ENCODE results near the gene SUOX.

SUOX gene

DNA sequence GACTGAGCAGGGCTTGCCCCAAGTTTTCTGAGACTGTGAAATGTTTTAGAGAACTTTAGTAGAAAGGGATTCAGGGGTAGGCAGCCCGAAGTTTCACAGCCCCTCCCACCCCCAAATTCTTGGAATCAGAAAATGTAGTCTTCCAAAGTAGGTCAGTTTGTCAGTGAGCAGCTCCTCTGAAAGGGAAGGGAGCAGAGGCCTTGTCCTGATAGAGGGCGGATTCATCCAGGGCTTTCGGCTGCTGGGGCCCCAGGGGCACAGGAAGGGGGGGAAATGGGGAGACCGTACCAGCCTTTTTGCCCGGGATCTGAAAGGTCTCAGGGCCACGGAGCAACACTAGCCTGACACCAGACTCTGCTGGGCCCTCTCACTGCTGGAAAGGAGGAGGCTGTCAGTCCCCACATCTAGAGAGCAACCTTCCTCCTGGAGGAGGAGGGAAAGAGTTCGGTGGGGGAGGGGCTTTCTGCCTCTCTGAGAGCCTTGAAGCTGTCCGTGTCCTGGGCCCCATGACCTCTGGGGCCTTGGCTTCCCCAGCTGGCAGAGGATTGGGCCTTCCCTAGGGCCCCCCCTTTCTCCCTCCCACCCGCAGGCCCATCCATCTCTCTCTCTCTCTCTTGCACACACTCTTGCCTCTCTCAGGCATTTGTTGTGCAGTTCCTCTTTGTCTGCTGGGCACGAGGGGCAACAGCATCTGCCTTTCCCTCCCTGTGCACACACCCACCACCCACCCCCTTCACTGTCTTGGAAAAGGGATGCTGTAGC lies 23.5 kb downstream of the SUOX start, which contains the start of gene IKZF4:
TSS of gene IKZF4 (plus strand) at position 621 of the 762 bp plus-strand sequence. CDS start 451 bp downstream, outside the sequence.
- Histone ChIP-seq H3K9me3 (ENCODE audit: control insufficient read depth, insufficient read depth, low read length) (no peaks in the 10 kb centered on the region), H3K36me3 (ENCODE audit: control insufficient read depth, insufficient read depth, low read length) (no peaks in the 10 kb centered on the region), H3K4me1 (ENCODE audit: control insufficient read depth, insufficient read depth, low read length) (0 out of 2 replicates have a peak, but pooled peaks cover 3% of the 10 kb centered on the region), H3K27ac (ENCODE audit: low read length) (no peak within 1 kb of the TSS), H3K27me3 (ENCODE audit: control insufficient read depth, insufficient read depth, low read length) (no peaks in the 10 kb centered on the region), H3K4me3 (ENCODE audit: low read length) (peak within 1 kb of the TSS; percentile 19; the same call in 1 of the 2 replicates)
- no CpG with 5 or more reads among the region's 10 CpGs for WGBS (ENCODE audit: insufficient coverage, insufficient read length)
- DNase-seq (ENCODE audit: low read depth, low spot score), result no peak

DNA sequence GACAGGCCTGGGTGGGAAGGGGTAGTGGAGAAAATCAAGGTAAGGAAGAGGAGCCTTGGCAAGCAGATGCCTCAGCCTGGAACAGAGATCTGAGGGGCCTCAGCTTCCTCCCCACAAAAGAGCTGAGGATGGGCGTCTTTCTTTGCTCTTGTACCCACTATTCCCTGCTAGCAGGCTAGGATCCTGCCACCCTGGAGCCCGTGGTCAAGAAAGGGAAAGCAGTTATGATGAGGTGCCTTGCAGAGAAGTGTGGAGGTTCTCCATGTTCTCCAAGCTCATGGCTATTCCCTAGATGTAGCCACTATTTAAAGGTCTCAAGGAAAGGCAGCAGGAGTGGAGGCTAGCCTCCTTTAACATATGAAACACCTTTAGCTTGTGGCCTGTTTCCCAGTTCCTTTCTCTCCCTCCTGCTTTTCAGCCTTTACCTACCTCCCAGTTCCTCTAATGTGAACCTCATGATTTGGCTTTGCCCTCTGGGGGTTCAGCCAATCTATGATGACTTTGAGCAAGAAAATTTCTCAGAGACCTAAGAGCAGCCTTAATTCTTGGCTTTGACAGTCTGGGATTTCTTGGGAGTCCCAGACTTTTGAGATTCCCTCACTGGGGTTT lies 24.9 kb downstream of the SUOX start:
- Histone ChIP-seq H3K4me3 (ENCODE audit: low read length) (no peak overlapping the region; the same call in 1 of the 2 replicates), H3K9me3 (ENCODE audit: control insufficient read depth, insufficient read depth, low read length) (no peaks in the 10 kb centered on the region), H3K4me1 (ENCODE audit: control insufficient read depth, insufficient read depth, low read length) (0 out of 2 replicates have a peak, but pooled peaks cover 3% of the 10 kb centered on the region), H3K27me3 (ENCODE audit: control insufficient read depth, insufficient read depth, low read length) (no peaks in the 10 kb centered on the region), H3K36me3 (ENCODE audit: control insufficient read depth, insufficient read depth, low read length) (peaks cover 4% of the 10 kb centered on the region; the same call in 1 of the 2 replicates), H3K27ac (ENCODE audit: low read length) (no peak overlapping the region)
- no CpG with 5 or more reads among the region's 2 CpGs for WGBS (ENCODE audit: insufficient coverage, insufficient read length)
- DNase-seq (ENCODE audit: low read depth, low spot score), result no peak

DNA sequence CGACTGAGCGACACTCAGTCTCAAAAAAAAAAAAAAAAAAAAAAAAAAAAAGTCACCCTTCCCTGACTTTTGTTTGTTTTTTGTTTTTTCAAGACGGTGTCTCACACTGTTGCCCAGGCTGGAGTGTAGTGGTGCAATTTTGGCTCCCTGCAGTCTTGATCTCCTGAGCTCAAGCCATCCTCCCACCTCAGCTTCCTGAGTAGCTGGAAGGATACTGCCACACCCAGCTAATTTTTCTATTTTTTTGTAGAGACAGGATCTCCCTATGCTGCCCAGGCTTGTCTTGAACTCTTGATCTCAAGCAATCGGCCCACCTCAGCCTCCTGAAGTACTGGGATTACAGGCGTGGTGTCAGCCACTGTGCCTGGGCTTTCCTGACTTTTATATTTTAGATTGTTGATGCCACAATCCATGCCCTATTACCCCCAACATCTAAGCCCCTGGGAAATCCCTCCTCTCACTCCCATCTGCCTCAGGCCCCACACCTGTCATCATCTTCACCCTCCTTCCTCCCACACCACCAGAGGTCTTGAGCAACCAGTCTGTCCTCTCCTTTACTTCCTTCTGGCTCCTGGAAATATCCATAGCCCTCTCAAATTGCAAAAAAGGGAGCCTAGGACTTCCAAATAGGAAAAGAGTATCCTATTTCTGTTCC lies 31.6 kb downstream of the SUOX start:
- Histone ChIP-seq H3K4me1 (ENCODE audit: control insufficient read depth, insufficient read depth, low read length) (no peaks in the 10 kb centered on the region), H3K36me3 (ENCODE audit: control insufficient read depth, insufficient read depth, low read length) (peaks cover 18% of the 10 kb centered on the region), H3K27me3 (ENCODE audit: control insufficient read depth, insufficient read depth, low read length) (no peaks in the 10 kb centered on the region), H3K27ac (ENCODE audit: low read length) (no peak overlapping the region), H3K4me3 (ENCODE audit: low read length) (no peak overlapping the region), H3K9me3 (ENCODE audit: control insufficient read depth, insufficient read depth, low read length) (no peaks in the 10 kb centered on the region)
- no CpG with 5 or more reads among the region's 5 CpGs for WGBS (ENCODE audit: insufficient coverage, insufficient read length)
- no peak for DNase-seq (ENCODE audit: low read depth, low spot score)

DNA sequence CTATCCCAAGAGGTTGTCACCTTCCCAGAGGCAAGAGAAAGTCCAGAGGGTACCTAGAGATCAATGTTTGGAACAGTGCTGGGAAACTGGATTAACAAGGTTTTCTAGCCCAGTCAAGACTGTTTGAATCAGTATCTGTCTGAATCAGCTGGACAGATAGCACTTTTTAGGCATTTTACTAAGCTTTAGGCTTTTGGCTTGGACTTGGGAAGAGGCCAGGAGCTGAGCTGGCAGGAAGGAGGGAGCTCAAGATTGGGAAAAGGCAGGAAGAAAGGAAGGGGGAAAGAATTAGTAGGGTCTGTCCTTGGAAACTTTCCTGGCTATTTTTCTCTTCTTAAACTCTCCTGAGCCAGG lies 32.1 kb downstream of the SUOX start:
- H3K36me3 ChIP-seq (ENCODE audit: control insufficient read depth, insufficient read depth, low read length), result peaks cover 18% of the 10 kb centered on the region
- no peak overlapping the region for H3K27ac ChIP-seq (ENCODE audit: low read length)
- H3K27me3 ChIP-seq (ENCODE audit: control insufficient read depth, insufficient read depth, low read length), result no peaks in the 10 kb centered on the region
- no peaks in the 10 kb centered on the region for H3K9me3 ChIP-seq (ENCODE audit: control insufficient read depth, insufficient read depth, low read length)
- no peaks in the 10 kb centered on the region for H3K4me1 ChIP-seq (ENCODE audit: control insufficient read depth, insufficient read depth, low read length)
- no peak overlapping the region for H3K4me3 ChIP-seq (ENCODE audit: low read length)
- DNase-seq (ENCODE audit: low read depth, low spot score), result no peak

DNA sequence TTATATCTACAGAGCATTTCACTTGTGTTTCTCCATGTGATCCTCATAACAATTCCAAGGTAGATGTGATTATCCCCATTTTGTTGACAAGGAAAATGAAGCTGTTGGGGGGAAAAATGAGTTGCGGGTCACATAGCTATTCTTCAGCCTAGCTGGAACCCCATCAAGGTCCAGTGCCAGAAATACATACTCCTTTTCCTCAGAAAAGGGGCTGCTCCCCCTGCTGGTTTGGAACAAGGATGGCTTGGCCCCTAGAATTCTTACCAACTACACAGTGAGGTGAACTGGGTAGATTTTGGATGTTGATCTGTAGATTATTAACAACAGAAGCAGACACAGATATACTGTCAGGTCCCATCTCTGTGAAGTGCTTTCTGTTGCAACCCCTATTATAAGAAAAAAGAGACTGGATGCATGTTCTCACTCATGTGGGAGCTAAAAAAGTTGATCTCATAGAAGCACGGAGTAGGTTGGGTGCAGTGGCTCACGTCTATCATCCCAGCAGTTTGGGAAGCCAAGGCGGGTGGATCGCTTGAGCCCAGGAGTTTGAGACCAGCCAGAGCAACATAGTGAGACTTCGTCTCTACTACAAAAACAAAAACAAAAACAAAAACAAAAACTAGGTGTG lies 32.7 kb downstream of the SUOX start:
- H3K4me1 ChIP-seq (ENCODE audit: control insufficient read depth, insufficient read depth, low read length), result no peaks in the 10 kb centered on the region
- H3K4me3 ChIP-seq (ENCODE audit: low read length), result no peak overlapping the region
- H3K27me3 ChIP-seq (ENCODE audit: control insufficient read depth, insufficient read depth, low read length), result no peaks in the 10 kb centered on the region
- peaks cover 22% of the 10 kb centered on the region for H3K36me3 ChIP-seq (ENCODE audit: control insufficient read depth, insufficient read depth, low read length)
- no peak overlapping the region for H3K27ac ChIP-seq (ENCODE audit: low read length)
- H3K9me3 ChIP-seq (ENCODE audit: control insufficient read depth, insufficient read depth, low read length), result no peaks in the 10 kb centered on the region
- no CpG with 5 or more reads among the region's 6 CpGs for WGBS (ENCODE audit: insufficient coverage, insufficient read length)
- DNase-seq (ENCODE audit: low read depth, low spot score), result no peak

DNA sequence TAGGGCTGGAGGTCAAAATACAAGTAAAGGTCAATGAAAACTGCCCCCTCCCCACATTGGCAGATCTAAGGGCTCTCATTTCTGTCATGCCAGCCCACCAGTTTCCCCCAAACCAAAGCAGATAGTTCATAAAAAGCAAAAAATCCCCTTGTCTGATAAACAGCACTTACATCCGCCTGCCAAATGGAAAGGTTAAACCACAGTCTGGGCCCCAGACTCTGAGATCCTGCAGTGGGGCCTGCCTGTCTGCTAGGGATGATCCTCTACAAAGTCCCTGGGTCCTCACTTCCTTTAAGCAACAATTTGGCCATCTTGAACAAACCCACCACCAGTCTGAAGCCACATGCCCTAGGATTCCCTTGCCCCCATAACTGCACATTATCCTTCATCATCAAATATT lies 34.9 kb downstream of the SUOX start:
- H3K36me3 ChIP-seq (ENCODE audit: control insufficient read depth, insufficient read depth, low read length), result peaks cover 24% of the 10 kb centered on the region
- no peak overlapping the region for H3K4me3 ChIP-seq (ENCODE audit: low read length)
- no peak overlapping the region for H3K27ac ChIP-seq (ENCODE audit: low read length)
- no CpG with 5 or more reads among the region's 1 CpG for WGBS (ENCODE audit: insufficient coverage, insufficient read length)
- H3K4me1 ChIP-seq (ENCODE audit: control insufficient read depth, insufficient read depth, low read length), result no peaks in the 10 kb centered on the region; the same call in 1 of the 2 replicates
- no peaks in the 10 kb centered on the region for H3K27me3 ChIP-seq (ENCODE audit: control insufficient read depth, insufficient read depth, low read length)
- no peak for DNase-seq (ENCODE audit: low read depth, low spot score)
- H3K9me3 ChIP-seq (ENCODE audit: control insufficient read depth, insufficient read depth, low read length), result no peaks in the 10 kb centered on the region

DNA sequence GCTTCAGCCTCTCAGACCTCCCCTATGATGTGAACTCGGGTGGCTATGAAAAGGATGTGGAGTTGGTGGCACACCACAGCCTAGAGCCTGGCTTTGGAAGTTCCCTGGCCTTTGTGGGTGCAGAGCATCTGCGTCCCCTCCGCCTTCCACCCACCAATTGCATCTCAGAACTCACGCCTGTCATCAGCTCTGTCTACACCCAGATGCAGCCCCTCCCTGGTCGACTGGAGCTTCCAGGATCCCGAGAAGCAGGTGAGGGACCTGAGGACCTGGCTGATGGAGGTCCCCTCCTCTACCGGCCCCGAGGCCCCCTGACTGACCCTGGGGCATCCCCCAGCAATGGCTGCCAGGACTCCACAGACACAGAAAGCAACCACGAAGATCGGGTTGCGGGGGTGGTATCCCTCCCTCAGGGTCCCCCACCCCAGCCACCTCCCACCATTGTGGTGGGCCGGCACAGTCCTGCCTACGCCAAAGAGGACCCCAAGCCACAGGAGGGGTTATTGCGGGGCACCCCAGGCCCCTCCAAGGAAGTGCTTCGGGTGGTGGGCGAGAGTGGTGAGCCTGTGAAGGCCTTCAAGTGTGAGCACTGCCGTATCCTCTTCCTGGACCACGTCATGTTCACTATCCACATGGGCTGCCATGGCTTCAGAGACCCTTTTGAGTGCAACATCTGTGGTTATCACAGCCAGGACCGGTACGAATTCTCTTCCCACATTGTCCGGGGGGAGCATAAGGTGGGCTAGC lies 37.7 kb downstream of the SUOX start:
- no peaks in the 10 kb centered on the region for H3K27me3 ChIP-seq (ENCODE audit: control insufficient read depth, insufficient read depth, low read length)
- H3K9me3 ChIP-seq (ENCODE audit: control insufficient read depth, insufficient read depth, low read length), result no peaks in the 10 kb centered on the region
- H3K4me3 ChIP-seq (ENCODE audit: low read length), result no peak overlapping the region
- H3K27ac ChIP-seq (ENCODE audit: low read length), result no peak overlapping the region
- DNase-seq (ENCODE audit: low read depth, low spot score), result no peak
- peaks cover 19% of the 10 kb centered on the region for H3K36me3 ChIP-seq (ENCODE audit: control insufficient read depth, insufficient read depth, low read length)
- WGBS (ENCODE audit: insufficient coverage, insufficient read length), result no CpG with 5 or more reads among the region's 21 CpGs
- no peaks in the 10 kb centered on the region; the same call in 1 of the 2 replicates for H3K4me1 ChIP-seq (ENCODE audit: control insufficient read depth, insufficient read depth, low read length)

DNA sequence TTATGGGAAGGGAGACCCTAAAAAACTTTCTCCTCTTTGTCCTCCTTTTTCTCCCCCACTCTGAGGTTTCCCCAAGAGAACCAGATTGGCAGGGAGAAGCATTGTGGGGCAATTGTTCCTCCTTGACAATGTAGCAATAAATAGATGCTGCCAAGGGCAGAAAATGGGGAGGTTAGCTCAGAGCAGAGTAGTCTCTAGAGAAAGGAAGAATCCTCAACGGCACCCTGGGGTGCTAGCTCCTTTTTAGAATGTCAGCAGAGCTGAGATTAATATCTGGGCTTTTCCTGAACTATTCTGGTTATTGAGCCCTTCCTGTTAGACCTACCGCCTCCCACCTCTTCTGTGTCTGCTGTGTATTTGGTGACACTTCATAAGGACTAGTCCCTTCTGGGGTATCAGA lies 40.1 kb downstream of the SUOX start:
- no peak for DNase-seq (ENCODE audit: low read depth, low spot score)
- Histone ChIP-seq H3K9me3 (ENCODE audit: control insufficient read depth, insufficient read depth, low read length) (no peaks in the 10 kb centered on the region), H3K4me3 (ENCODE audit: low read length) (no peak overlapping the region), H3K27ac (ENCODE audit: low read length) (no peak overlapping the region), H3K36me3 (ENCODE audit: control insufficient read depth, insufficient read depth, low read length) (peaks cover 19% of the 10 kb centered on the region), H3K27me3 (ENCODE audit: control insufficient read depth, insufficient read depth, low read length) (no peaks in the 10 kb centered on the region), H3K4me1 (ENCODE audit: control insufficient read depth, insufficient read depth, low read length) (no peaks in the 10 kb centered on the region; the same call in 1 of the 2 replicates)
- WGBS (ENCODE audit: insufficient coverage, insufficient read length), result no CpG with 5 or more reads among the region's 2 CpGs

DNA sequence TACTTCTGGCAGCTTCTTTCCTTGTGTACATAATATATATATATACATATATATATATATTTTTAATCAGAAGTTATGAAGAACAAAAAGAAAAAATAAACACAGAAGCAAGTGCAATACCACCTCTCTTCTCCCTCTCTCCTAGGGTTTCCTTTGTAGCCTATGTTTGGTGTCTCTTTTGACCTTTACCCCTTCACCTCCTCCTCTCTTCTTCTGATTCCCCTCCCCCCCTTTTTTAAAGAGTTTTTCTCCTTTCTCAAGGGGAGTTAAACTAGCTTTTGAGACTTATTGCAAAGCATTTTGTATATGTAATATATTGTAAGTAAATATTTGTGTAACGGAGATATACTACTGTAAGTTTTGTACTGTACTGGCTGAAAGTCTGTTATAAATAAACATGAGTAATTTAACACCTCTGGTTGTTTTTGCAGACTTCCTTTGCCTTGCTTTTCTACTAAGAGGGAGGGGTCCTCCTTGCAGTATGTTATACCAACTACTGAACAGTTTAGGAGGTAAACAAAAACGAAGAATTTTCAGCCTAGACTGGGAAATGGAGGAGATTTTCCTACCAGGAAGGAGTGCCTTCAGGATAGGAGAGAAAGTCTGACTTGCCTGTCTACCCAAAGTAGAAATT lies 41.1 kb downstream of the SUOX start:
- no peaks in the 10 kb centered on the region; the same call in 1 of the 2 replicates for H3K4me1 ChIP-seq (ENCODE audit: control insufficient read depth, insufficient read depth, low read length)
- no peak overlapping the region for H3K27ac ChIP-seq (ENCODE audit: low read length)
- no peak for DNase-seq (ENCODE audit: low read depth, low spot score)
- H3K27me3 ChIP-seq (ENCODE audit: control insufficient read depth, insufficient read depth, low read length), result no peaks in the 10 kb centered on the region
- 100% methylated on average over 1 of the region's 2 CpGs for WGBS (ENCODE audit: insufficient coverage, insufficient read length)
- H3K4me3 ChIP-seq (ENCODE audit: low read length), result no peak overlapping the region
- H3K36me3 ChIP-seq (ENCODE audit: control insufficient read depth, insufficient read depth, low read length), result peaks cover 12% of the 10 kb centered on the region
- no peaks in the 10 kb centered on the region for H3K9me3 ChIP-seq (ENCODE audit: control insufficient read depth, insufficient read depth, low read length)
